OCI-M2 (cell line): Measurements from ENCODE around the gene SLC25A44.
"Not testable (repeated sequence)": the region's sequence is repeated elsewhere in the genome, so short reads cannot be mapped to it uniquely, and the experiment has no call there.

ENCODE experiments used
- DNase-seq: peaks from one replicate; lab custom pipeline; 2025; ENCODE audit not compliant: unreplicated experiment; lab: John Stamatoyannopoulos, UW

Gene SLC25A44

GRCh38 chr1:156162430-156163037, 31.4 kb upstream of the SLC25A44 start:
- DNase-seq = no peak

GRCh38 chr1:156163712-156164111, 30.2 kb upstream of the SLC25A44 start:
- no peak for DNase-seq

- DNase-seq = no peak
These were observed 29.6 kb upstream of the SLC25A44 start for GRCh38 chr1:156164125-156164831.

- DNase-seq = no peak
These were observed 28.8 kb upstream of the SLC25A44 start for GRCh38 chr1:156165083-156165482.

GRCh38 chr1:156167536-156167935, 26.4 kb upstream of the SLC25A44 start:
- no peak for DNase-seq

- no peak for DNase-seq
These were observed 21.0 kb upstream of the SLC25A44 start for GRCh38 chr1:156172696-156173470.

GRCh38 chr1:156176610-156177210, 17.2 kb upstream of the SLC25A44 start:
- no peak for DNase-seq

GRCh38 chr1:156177919-156178654, 15.8 kb upstream of the SLC25A44 start:
- DNase-seq = no peak

GRCh38 chr1:156180471-156180870, 13.4 kb upstream of the SLC25A44 start:
- no peak for DNase-seq

GRCh38 chr1:156181391-156181924, 12.4 kb upstream of the SLC25A44 start:
- not testable (repeated sequence) for DNase-seq

- not testable (repeated sequence) for DNase-seq
These were observed 11.7 kb upstream of the SLC25A44 start for GRCh38 chr1:156182010-156182779.

GRCh38 chr1:156186347-156187177, 7.3 kb upstream of the SLC25A44 start:
- not testable (repeated sequence) for DNase-seq

GRCh38 chr1:156190265-156190664, 3.6 kb upstream of the SLC25A44 start:
- not testable (repeated sequence) for DNase-seq

GRCh38 chr1:156191292-156191964, 2.5 kb upstream of the SLC25A44 start:
- no peak for DNase-seq

- no peak for DNase-seq
These were observed 756 bp upstream of the SLC25A44 start for GRCh38 chr1:156193208-156193487.

GRCh38 chr1:156194300-156194652, 372 bp downstream of the SLC25A44 start:
- no peak for DNase-seq

GRCh38 chr1:156195853-156196252, 1.9 kb downstream of the SLC25A44 start:
- no peak for DNase-seq

GRCh38 chr1:156196445-156196844, 2.5 kb downstream of the SLC25A44 start:
- no peak for DNase-seq
